Fibroblast of lung (primary cell): Measurements from ENCODE around the gene JMJD7.

Source experiments
- EZH2 ChIP-seq: IDR thresholded peaks from 2 replicates; pipeline ENCODE4 v1.5.1; 2012; ENCODE audit warnings: low read length, control low read depth, mild to moderate bottlenecking; ENCODE audit errors: missing control alignments
- TF ChIP-seq, protein P1 (sequence below), 2 donors: IDR thresholded peaks in 1 of 2; conservative IDR thresholded peaks in 1 of 2; 1 replicate in 1 of 2; 2 replicates in 1 of 2; pipeline ENCODE4 v1.5.1; 2011 to 2012; ENCODE audit warnings: low read length in 2 of 2, control low read depth in 1 of 2, inconsistent platforms in 1 of 2, low read depth in 1 of 2, mild to moderate bottlenecking in 1 of 2

DNA sequence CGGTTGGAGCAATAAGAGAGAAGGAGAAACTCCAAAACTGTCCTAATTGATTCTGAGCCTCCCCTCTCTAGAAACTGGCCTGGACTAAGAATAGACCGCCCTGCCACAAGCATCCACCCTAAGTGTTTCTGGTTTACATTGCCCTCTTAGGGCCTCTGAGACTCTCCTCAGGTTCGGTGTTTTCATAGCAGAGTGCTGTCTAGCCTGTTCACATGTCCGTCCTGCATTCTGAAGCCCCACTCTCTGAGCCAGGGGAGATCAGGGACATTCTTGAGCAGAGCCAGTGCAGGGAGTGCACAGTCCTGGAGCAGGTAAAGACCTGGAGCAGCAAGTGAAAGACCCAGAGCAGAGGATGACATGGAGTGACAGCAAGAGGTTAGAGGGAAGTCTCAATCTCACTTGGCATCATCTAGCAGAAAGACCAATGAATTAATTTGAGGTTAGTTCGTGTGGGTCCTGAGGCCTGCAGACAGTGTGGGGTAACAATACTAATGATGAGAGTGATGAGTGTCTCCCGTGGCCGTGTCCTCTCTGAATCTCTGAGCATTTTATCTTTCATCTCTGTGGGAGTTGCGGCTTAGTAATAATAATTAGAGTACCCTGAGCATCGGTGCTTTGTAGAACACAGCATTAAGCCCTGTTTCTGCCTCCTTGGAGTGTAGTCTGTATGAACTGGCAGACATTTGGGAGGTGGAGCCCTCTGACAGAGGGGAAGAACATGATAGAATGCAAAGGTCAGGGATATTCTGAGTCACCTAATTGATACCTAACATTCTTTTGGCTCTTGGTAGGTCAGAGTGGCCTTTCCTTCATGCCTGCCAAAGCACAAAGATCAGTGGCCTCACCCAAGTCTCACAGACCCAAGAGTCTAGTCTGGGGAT is 29.0 kb upstream of the JMJD7 start:
- TF ChIP-seq, protein P1, sequence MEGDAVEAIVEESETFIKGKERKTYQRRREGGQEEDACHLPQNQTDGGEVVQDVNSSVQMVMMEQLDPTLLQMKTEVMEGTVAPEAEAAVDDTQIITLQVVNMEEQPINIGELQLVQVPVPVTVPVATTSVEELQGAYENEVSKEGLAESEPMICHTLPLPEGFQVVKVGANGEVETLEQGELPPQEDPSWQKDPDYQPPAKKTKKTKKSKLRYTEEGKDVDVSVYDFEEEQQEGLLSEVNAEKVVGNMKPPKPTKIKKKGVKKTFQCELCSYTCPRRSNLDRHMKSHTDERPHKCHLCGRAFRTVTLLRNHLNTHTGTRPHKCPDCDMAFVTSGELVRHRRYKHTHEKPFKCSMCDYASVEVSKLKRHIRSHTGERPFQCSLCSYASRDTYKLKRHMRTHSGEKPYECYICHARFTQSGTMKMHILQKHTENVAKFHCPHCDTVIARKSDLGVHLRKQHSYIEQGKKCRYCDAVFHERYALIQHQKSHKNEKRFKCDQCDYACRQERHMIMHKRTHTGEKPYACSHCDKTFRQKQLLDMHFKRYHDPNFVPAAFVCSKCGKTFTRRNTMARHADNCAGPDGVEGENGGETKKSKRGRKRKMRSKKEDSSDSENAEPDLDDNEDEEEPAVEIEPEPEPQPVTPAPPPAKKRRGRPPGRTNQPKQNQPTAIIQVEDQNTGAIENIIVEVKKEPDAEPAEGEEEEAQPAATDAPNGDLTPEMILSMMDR (conservative IDR thresholded peaks at IDR 0.05 in 1 of 2, IDR thresholded peaks at IDR 0.05 in 1 of 2; ENCODE audit: low read depth in 1 of 2, low read length in 2 of 2), result no peak
- no peak for TF ChIP-seq EZH2
